ENCODE results near the gene KNTC1. TPM values are rescaled to one million over a fixed set of nuclear protein-coding genes. Genes with fewer than 3 reads are reported as not detected.

The KNTC1 gene
- total RNA-seq, 3 donors from 2014 or later, result 15.5 to 36.0 (median 18.0) TPM

DNA sequence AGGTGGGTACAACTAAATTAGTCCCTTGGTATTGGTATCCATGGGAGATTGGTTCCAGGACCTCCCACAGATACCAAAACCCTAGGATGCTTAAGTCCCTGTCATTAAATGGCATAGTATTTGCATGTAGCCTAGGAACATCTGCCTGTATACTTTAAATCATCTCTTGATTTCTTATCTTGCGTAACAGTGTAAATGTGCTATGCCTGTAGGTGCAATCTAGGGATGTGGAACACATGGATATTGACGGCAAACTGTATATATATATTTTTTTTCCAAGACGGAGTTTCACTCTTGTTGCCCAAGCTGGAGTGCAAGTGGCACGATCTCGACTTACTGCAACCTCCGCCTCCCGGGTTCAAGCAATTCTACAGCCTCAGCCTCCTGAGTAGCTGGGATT lies 1.5 kb downstream of the KNTC1 start:
- intact Hi-C loops (cut with DNase I; ENCODE audit: low total_unique reads), result no loop called here
- DNase-seq (ENCODE audit: low spot score in 2 of 2), result no peak
- no peaks in the 10 kb centered on the region for H3K36me3 ChIP-seq
- no peak overlapping the region for H3K27ac ChIP-seq
- TF ChIP-seq POLR2A (IDR thresholded peaks at IDR 0.05), result no peak
- TF ChIP-seq, protein P1, sequence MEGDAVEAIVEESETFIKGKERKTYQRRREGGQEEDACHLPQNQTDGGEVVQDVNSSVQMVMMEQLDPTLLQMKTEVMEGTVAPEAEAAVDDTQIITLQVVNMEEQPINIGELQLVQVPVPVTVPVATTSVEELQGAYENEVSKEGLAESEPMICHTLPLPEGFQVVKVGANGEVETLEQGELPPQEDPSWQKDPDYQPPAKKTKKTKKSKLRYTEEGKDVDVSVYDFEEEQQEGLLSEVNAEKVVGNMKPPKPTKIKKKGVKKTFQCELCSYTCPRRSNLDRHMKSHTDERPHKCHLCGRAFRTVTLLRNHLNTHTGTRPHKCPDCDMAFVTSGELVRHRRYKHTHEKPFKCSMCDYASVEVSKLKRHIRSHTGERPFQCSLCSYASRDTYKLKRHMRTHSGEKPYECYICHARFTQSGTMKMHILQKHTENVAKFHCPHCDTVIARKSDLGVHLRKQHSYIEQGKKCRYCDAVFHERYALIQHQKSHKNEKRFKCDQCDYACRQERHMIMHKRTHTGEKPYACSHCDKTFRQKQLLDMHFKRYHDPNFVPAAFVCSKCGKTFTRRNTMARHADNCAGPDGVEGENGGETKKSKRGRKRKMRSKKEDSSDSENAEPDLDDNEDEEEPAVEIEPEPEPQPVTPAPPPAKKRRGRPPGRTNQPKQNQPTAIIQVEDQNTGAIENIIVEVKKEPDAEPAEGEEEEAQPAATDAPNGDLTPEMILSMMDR (IDR thresholded peaks at IDR 0.05), result no peak
- TF ChIP-seq POLR2AphosphoS5 (IDR thresholded peaks at IDR 0.05), result no peak
- H3K27me3 ChIP-seq, result no peaks in the 10 kb centered on the region
- H3K9me3 ChIP-seq, result no peaks in the 10 kb centered on the region
- H3K4me1 ChIP-seq, result peaks cover 7 to 15% of the 10 kb centered on the region in 2 donors
- H3K4me3 ChIP-seq, result no peak overlapping the region

DNA sequence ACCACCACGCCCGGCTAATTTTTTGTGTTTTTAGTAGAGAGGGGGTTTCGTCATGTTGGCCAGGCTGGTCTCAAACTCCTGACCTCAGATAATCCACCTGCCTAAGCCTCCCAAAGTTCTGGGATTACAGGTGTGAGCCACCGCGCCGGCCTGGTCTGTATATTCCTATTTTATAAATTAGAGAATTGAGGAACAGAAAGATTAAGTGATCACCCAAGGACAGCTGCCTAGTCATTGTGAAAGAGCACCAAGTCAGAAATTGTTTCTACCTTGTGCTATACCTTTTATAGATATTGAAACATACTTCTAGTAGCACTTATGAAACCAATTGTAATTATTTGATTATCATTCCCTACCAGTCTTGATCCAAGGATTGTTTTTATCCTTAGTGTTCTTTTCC lies 1.9 kb downstream of the KNTC1 start:
- no peaks in the 10 kb centered on the region for H3K27me3 ChIP-seq
- H3K27ac ChIP-seq, result no peak overlapping the region
- TF ChIP-seq POLR2AphosphoS5 (IDR thresholded peaks at IDR 0.05) (no peak), POLR2A (IDR thresholded peaks at IDR 0.05) (no peak)
- TF ChIP-seq, protein P1 (IDR thresholded peaks at IDR 0.05), result no peak
- intact Hi-C loops (cut with DNase I; ENCODE audit: low total_unique reads), result no loop called here
- no peaks in the 10 kb centered on the region for H3K36me3 ChIP-seq
- DNase-seq (ENCODE audit: low spot score in 2 of 2), result no peak
- H3K9me3 ChIP-seq, result no peaks in the 10 kb centered on the region
- H3K4me3 ChIP-seq, result no peak overlapping the region
- H3K4me1 ChIP-seq, result peaks cover 7 to 11% of the 10 kb centered on the region in 2 donors

DNA sequence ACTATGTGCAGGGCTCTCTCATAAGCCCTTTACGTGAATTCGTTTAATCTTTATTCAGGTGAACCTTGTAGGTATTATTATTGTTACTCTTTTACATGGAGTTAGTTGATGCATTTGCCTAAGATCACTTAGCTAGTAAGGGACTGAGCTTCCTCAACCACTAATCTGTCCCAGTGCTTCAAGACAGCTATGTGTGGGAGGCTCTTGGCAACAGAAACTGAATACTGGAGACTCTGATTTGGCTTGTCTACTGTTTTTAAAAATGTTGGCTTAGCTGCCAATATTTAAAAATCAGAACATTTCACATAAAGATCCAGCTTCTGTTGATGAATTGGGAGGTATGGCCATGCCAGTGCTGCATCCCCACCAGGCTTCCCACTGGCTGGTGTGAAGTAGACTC lies 6.8 kb downstream of the KNTC1 start:
- H3K27me3 ChIP-seq, result no peaks in the 10 kb centered on the region
- H3K36me3 ChIP-seq, result no peaks in the 10 kb centered on the region
- no peak for DNase-seq (ENCODE audit: low spot score in 2 of 2)
- no peaks in the 10 kb centered on the region for H3K9me3 ChIP-seq
- H3K27ac ChIP-seq, result no peak overlapping the region
- TF ChIP-seq, protein P1 (IDR thresholded peaks at IDR 0.05), result no peak
- TF ChIP-seq POLR2A (IDR thresholded peaks at IDR 0.05) (no peak), POLR2AphosphoS5 (IDR thresholded peaks at IDR 0.05) (no peak)
- H3K4me1 ChIP-seq, result no peaks in the 10 kb centered on the region
- no peak overlapping the region for H3K4me3 ChIP-seq
- intact Hi-C loops (cut with DNase I; ENCODE audit: low total_unique reads), result no loop called here

DNA sequence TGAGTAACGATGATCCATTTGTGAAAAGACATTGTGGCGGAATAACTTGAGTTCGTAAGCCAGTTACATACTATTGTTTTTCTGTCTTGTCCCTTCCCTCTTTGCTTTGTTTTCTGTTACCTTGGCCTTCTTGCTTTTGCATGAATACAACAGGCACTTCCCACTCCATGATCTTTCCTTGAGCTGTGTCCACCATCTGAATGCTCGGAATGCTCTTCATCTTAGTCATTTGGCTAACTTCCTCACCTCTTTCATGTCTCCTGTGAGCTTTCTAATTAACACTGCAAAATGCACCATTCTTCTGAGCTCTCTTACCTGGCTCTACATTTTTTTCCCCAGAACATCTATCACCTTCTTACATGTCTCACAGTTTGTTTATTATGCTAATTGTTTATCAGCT lies 10.0 kb downstream of the KNTC1 start:
- H3K27me3 ChIP-seq, result no peaks in the 10 kb centered on the region
- H3K9me3 ChIP-seq, result no peaks in the 10 kb centered on the region
- no peak for DNase-seq (ENCODE audit: low spot score in 2 of 2)
- H3K27ac ChIP-seq, result no peak overlapping the region
- intact Hi-C loops (cut with DNase I; ENCODE audit: low total_unique reads), result no loop called here
- TF ChIP-seq POLR2A (IDR thresholded peaks at IDR 0.05) (no peak), POLR2AphosphoS5 (IDR thresholded peaks at IDR 0.05) (no peak)
- TF ChIP-seq, protein P1 (IDR thresholded peaks at IDR 0.05), result no peak
- no peaks in the 10 kb centered on the region for H3K36me3 ChIP-seq
- no peaks in the 10 kb centered on the region for H3K4me1 ChIP-seq
- no peak overlapping the region for H3K4me3 ChIP-seq

DNA sequence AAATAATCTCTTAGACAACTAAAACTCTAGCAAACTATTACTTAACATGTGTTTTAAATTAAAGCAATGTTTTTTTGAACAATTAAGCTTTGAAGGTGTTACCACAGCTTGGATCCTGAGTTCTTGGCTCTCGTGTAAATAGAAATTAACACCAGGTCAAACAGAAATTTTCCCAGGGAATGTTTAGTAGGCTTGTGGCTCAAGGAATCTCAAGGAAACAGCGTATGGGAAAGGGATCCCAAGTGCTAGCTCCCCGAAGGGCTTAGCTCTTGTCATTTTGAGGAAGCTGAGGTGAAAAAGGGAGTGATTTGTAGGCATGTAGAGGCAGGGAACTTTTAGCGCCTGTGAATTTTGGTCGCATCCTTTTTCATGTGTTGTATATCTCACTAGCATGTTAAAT lies 11.4 kb downstream of the KNTC1 start:
- H3K27me3 ChIP-seq, result no peaks in the 10 kb centered on the region
- DNase-seq (ENCODE audit: low spot score in 2 of 2), result no peak
- intact Hi-C loops (cut with DNase I; ENCODE audit: low total_unique reads), result no loop called here
- no peaks in the 10 kb centered on the region for H3K9me3 ChIP-seq
- TF ChIP-seq, protein P1 (IDR thresholded peaks at IDR 0.05), result no peak
- TF ChIP-seq POLR2AphosphoS5 (IDR thresholded peaks at IDR 0.05), result no peak
- no peak for TF ChIP-seq POLR2A (IDR thresholded peaks at IDR 0.05)
- no peak overlapping the region for H3K4me3 ChIP-seq
- no peaks in the 10 kb centered on the region for H3K36me3 ChIP-seq
- no peak overlapping the region for H3K27ac ChIP-seq
- H3K4me1 ChIP-seq, result no peaks in the 10 kb centered on the region
